Activated CD4-positive, alpha-beta T cell treated with anti-CD3 and anti-CD28 coated beads, Interleukin-2, amount 50 U/mL, for 4 hours (primary cell): Measurements from ENCODE around the gene FXYD1.
"Not testable (repeated sequence)": the region's sequence is repeated elsewhere in the genome, so short reads cannot be mapped to it uniquely, and the experiment has no call there.

Experiments
- DNase-seq, 2 experiments: peaks; one replicate each; pipeline ENCODE4 v3.0.0-alpha.2; 2020

The FXYD1 gene

GRCh38 chr19:35138305-35138892 lies at the start of gene FXYD1:
TSS of gene FXYD1 (plus strand) at chr19:35138824. CDS start at chr19:35140080, 1,256 bp downstream.
- no peak for DNase-seq

DNA sequence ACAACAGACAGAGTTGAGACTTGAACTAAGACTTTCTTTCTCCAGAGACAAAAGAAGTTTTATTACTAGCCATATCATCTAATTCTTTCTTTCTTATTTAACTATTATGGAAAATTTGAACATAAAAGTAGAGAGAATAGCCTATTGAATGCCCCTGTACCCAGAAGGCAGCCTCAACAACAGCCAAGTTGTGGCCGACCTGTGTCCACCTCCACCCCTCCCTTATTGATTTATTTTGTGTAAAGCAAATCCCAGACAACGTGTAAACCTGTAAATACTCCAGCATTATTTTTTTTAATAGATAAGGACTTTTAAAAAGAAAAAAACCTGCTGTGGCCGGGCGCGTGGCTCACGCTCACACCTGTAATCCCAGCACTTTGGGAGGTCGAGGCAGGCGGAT lies 49.1 kb upstream of the FXYD1 start:
- DNase-seq: no peak

GRCh38 chr19:35090160-35090505 lies 48.5 kb upstream of the FXYD1 start:
- no peak for DNase-seq

GRCh38 chr19:35090506-35091214 lies 48.0 kb upstream of the FXYD1 start:
- DNase-seq: peak; percentile 29 to 33

GRCh38 chr19:35093430-35093829 lies 45.2 kb upstream of the FXYD1 start:
- no peak for DNase-seq

DNA sequence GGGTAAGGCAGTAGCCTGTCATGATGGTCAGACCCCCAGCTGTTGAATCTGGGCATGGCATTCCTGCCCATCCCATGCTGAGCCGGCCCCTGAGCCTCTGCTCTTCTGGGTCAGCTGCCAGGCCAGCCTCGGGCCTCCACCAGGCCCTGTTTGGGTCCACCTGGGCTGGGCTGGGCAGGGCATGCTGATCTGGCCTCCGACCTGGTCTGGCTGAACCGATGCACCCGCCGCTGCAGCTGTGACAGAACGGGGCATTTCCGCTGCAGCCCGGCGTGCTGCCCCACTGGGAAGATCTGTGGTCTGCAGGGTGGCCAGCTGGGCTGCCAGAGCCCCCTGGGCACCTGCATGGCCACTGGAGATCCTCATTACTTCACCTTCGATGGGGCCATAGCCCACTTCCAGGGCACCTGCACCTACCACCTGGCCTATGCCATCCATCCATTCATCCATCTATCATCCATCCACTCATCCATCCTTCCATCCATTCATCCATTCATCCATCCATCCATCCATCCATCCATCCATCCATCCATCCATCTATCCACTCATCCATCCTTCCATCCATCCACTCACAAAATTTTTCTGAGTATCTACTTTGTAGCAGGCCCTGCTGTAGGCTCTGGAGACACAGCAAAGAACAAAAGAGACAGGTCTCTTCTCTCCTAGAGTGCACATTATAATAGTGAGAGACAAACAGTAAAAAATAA lies 44.5 kb upstream of the FXYD1 start:
- DNase-seq: no peak

GRCh38 chr19:35094656-35095055 lies 44.0 kb upstream of the FXYD1 start:
- no peak for DNase-seq

- DNase-seq: no peak
These were observed 42.8 kb upstream of the FXYD1 start for GRCh38 chr19:35095667-35096368.

DNA sequence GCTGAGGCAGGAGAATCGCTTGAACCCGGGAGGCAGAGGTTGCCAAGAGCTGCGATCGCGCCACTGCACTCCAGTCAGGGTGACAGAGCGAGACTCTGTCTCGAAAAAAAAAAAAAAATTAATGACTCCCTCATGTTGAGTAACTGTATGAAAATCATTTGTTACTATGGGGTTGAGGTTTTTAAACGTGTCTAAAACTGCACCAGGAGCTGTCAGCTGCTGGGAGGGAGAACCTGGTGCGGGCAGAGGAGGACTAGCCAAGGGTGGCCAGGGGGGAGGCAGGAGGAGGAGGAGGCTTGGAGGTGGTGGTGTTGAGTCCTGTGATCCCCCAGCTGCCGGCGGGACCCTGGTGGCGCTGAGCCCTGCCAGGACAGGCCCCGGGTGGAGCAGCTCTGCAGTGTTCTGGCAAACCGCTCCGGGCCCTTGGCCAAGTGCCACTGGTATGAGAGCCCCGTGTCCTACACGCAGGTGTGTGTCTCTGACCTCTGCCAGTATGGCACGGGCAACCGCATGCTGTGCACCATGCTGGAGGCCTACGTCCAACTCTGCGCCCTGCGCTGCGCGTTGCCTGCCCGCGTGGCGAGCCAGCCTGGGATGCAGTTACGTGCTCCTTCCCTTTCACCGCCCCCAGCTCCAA lies 40.1 kb upstream of the FXYD1 start:
- DNase-seq: no peak

- DNase-seq: no peak
These were observed 39.3 kb upstream of the FXYD1 start for GRCh38 chr19:35099155-35099896.

DNA sequence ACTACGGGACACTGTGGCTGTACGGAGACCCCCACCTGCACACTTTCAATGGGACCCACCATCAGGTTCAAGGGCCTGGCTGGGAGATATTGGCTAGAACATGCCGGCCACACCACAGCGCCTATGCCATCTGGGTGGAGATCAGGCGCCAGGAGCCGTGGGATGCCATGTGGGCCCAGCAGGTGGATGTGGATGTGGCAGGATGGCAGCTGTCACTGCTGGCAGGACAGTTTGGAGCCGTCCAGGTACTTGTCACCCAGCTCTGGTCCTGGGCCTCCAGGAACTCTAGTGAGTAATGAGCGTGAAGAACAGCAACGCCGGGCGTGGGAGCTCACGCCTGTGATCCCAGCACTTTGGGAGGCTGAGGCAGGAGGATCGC lies 38.7 kb upstream of the FXYD1 start:
- DNase-seq: no peak

DNA sequence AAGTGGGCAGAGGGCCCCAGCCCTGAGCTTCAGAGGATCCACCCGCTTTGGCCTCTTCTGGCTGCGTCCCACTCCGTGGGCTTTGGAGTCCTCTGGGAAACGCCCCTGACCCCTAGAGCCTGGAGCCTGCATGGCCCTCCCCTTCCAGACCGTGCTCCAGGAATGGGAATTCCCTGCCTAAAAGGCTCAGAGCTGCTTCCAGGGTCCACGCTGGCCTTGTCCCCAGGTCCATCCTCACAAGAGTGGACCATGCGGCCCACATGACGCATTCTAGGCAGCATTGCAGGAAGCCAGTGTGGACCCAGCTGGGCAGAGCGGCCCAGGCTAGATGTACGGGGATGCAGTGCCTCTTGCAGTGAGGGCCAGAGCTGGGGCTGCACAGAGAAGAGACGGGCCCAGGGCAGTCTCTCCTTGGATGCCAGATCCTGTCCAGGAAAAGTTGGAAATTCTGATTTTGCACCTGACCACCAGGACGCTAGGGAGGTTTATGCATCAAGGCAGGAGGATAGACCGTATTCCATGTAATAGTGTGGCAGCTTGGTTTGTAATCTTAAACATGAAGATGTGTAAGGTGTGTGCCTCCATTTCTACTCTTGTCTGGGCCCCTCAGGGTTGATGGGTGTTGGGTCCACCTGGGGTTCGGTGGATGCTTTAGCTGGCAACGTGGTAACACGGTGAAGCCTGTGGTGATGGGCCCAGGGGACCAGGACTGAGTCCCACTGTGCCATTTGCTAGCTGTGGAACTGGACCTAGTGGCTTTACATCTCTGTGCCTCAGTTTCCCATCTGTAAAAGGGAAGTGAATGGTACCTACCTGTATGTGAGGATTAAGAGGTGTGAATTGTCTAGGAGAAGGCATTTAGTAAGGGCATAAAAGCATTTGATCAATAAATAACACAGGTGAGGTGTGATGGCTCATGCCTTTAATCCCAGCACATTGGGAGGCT lies 37.8 kb upstream of the FXYD1 start:
- DNase-seq: no peak

GRCh38 chr19:35101949-35102348 lies 36.7 kb upstream of the FXYD1 start:
- not testable (repeated sequence) for DNase-seq

DNA sequence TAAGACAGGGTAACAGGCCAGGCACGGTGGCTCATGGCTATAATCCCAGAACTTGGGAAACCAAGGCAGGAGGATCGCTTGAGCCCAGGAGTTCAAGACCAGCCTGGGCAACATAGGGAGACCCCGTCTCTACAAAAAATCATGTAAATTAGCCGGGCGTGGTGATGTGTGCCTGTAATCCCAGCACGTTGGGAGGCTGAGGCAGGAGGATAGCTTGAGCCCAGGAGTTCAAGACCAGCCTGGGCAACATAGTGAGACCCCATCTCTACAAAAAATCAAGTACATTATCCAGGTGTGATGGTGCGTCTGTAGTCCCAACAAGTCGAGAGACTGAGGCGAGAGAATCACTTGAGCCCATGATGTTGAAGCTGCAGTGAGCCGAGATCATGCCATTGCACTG lies 35.0 kb upstream of the FXYD1 start:
- not testable (repeated sequence) for DNase-seq

GRCh38 chr19:35104361-35104760 lies 34.3 kb upstream of the FXYD1 start:
- DNase-seq: no peak

GRCh38 chr19:35105047-35105410 lies 33.6 kb upstream of the FXYD1 start:
- DNase-seq: no peak

GRCh38 chr19:35105411-35106290 lies 33.0 kb upstream of the FXYD1 start:
- DNase-seq: no peak

GRCh38 chr19:35106291-35106583 lies 32.4 kb upstream of the FXYD1 start:
- DNase-seq: no peak

- no peak for DNase-seq
These were observed 31.6 kb upstream of the FXYD1 start for GRCh38 chr19:35106898-35107541.

DNA sequence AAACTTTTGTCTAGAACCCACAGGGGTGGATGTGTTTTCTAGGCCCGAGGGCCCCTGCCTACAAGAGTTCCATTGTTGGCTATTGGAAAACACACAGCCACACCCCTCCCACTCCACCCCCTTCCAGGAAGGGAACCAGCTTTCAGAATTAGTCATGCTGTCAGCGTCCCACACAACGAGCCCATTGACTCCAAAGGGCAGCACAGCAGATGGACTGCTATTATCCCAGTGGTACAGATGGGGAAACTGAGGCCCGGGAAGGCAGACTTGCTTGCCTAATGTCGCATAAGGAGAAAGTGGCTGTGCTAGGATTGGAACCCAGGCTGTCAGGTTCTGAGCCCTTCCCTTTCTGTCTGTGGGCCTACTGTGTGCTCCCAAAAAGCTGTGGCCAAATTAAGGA lies 31.1 kb upstream of the FXYD1 start:
- no peak for DNase-seq
